ENCODE measurements around the gene AP3D1.
A peak's percentile ranks its signal among the peaks of the same experiment; 100 is the strongest.
"Not testable (repeated sequence)": the region's sequence is repeated elsewhere in the genome, so short reads cannot be mapped to it uniquely, and the experiment has no call there.

The AP3D1 gene

DNA sequence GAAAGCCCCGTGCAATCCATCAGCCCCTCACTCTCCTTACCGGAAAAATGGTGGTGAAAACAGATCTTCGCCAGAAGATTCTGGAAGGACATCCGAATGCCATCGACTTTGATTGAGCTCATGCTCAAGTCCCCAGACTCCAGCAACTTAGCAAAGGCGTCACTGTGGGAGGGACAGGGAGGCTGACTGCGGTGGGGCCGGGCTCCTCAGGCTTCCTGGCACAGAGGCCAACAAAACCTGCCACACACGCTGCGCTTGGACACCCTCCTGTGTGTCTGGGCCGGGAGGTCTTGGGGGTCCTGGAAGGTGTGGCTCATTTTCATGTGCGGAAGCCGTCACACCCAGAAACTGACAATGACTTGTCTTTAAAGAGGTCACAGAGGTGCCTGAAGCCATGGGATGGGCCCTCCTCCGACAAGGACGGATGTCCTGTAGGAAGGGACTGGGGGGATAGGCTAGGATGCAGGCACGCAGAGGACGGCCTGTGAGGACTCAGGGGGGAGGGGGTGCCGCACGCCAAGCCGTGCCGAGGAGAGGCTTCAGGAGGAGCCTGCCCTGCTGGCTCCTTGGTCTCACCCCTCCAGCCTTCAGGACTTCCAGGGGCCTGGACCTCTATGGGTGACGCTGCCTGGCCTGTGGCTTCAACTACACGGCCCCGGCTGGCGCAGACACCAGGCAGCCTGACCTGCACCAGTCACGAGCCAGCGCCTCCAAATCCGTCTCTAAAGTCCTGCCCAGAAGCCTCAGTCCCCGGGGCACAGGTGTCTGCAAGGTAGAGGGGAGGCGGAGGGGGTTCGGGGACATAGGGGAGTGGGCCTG, 42.1 kb downstream of the AP3D1 start:
- DNase-seq (ENCODE audit: low read depth), result no peak

DNA sequence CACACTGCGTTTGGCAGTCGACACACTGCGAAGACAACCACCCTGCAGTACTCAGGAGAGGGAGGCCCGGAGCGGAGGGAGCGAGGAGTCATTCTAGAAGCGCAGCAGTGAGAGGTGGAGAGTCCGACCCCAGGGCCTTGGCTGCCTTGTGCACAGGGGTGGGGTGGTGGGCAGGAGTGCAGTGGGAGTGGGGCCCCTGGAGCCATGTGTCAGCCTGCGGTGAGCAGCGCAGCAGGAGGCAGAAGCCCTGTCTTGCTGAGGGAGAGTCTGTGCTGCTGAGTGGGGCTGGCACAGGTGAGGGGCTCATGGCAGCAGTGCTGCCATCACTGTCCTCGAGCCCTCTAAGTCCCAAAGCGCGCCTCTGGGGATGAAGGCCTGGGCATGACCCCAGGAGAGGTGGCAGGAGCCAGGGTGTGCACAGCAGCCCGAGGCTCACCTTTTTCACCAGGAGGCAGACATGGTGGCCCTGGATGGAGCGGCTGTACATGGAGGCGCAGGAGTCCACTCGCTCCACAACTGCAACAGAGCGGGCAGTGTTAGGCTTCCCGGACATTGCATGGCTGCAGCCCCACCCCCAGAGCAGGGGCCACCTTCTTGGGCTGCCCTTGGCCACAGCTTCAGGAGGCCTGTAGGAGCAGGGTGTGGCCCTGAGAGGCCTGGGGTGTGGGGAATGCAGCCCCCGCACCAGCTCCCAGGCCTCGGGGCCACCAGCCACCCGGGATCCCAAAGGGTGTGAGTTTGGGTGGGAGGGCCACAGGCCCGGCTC, 42.9 kb downstream of the AP3D1 start:
- DNase-seq (ENCODE audit: low read depth), result no peak

DNA sequence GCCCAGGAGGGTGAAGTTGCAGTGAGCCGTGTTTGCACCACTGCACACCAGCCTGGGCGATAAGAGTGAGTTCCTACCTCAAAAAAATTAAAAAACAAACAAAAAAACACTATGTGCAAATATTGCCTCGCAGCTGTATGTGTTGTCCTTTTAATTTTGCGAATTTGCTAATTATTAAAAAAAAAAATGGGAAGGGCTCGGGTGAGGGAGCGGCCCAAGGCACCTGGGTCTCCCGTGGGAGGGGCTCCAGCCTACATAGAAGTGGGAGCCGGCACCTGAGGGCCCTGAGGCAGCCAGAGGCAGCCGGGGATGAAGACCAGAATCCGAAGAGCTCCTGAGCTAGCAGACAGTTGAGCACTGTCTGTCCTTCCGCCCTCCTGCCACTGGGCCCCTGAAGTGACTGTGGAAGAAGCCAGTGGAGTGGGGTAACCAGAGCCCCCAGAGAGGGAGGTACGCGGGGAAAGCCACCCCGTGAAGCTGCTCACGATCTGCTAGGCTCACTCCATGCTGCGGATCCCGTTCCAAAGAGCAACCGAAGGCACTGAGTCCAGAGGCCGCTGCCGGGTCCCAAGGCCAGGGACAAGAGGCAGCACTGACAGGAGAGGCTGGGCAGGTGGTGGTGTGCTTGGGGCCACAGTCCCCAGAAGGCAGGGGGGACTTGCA, 48.2 kb downstream of the AP3D1 start:
- DNase-seq (ENCODE audit: low read depth), result no peak

DNA sequence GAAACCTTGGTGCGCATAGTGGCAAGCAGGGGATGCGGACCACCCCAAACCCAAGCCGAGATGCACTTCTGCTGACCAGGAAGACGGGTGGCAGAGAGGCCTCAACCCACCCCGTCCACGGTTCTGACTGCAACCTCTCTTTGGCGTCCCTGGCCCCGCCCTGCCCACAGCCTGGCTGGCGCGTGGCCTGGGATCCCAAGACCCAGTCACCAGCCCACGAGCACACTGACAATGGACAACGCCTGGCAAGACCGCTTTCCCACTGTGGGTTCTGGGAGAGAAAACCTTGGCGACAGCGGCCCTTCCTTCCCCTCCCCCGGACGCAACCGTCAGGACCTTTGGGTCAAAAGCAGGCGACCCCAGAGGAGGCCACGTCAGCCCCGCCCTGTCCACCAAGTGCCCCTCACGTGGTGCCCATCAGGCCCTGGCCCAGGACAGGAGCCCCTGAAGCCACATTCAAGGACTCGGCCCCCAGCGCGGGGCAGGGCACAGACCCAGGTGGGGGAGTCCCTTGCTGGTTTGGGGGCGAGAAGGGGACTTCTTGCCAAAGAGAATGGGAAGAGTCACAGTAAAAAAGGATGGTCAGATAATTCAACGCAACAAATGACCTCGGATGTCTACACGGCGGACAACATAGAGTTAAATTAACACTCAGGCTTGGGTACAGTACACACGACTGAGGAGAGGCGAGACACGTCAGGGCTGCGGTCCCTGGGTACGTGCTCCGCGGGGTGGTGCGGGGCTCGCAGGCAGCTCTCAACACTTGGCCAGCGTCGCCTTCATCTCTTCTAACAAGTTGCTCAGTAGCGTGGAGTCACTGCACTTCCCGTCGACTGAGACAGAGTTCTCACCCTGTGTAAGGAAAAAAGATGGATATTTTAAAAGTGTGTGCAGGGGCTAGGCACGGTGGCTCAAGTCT, 49.7 kb downstream of the AP3D1 start:
- DNase-seq (ENCODE audit: low read depth), result no peak

DNA sequence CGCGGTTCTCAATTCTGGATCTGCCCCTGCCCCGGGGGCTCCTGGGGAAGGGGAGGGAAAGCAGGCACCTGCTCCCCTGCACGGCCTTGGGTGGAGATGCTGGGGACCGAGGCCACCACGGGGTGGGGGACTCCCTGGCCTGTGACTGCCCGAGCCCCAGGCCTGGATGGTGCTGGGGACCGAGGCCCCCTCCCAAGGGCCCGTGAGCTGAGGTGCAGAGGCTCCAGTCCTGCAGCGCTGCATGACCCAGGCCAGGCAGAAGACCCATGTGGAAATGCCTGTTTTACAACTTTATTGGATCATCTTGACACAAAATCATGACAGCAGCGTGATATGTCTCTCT, 50.7 kb downstream of the AP3D1 start:
- no peak for DNase-seq (ENCODE audit: low read depth)

DNA sequence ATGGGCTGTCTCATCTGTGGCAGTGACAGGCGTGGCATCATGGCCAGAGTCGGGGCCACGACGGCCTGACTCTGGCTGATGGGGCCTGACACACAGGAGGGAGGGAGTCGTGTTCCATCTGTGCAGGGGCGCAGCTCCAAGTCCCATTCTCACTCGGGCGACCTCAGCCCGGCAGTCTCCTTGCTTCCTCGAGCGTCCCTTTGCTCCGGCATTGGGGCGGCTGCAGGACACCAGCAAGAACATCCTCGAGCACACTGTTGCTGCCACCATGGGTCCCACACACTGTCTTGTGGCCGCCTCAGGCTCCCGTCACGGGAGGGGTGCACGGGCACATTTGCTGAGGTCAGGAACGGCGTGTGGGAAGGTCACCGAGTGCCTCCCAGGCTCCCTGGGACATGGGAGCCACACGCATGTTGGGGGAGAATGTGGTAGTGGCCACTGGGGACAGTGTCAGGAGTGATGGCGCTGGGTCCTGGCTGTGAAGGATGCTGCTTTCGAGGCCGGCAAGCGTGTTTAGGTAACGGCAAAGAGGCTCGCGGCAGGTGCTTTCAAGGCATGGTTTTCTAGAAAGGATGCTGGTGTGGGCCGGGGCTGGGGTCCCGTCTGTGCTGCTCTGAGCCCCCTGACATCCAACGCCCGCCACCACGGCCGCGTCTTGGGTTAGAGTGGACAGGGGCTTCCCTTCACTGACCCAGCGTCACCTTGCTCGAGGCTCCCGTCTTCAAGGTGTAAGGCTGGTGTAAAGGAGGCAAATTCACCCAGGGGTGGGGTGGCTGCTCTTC, 51.2 kb downstream of the AP3D1 start:
- DNase-seq (ENCODE audit: low read depth), result no peak

DNA sequence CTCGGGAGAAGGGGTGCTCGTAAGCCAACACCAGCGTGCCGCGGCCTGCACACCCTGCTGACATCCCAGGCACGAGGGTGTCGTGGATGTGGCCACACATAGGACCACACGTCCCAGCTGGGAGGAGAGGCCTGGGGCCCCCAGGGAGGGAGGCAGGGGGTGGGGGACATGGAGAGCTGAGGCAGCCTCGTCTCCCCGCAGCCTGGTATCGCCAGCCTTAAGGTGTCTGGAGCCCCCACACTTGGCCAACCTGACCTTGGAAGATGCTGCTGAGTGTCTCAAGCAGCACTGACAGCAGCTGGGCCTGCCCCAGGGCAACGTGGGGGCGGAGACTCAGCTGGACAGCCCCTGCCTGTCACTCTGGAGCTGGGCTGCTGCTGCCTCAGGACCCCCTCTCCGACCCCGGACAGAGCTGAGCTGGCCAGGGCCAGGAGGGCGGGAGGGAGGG, 52.3 kb downstream of the AP3D1 start:
- DNase-seq (ENCODE audit: low read depth), result no peak

DNA sequence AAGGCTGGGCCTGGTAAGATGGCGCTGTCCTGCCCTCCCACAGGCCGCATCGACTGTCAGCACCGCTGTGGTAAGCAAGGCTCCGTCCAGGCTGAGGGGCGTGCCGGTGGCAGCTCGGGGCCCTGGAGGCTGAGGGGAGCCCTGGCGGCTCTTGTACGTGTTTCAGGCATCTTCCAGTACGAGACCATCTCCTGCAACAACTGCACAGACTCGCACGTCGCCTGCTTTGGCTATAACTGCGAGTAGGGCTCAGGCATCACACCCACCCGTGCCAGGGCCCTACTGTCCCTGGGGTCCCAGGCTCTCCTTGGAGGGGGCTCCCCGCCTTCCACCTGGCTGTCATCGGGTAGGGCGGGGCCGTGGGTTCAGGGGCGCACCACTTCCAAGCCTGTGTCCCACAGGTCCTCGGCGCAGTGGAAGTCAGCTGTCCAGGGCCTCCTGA, 53.5 kb downstream of the AP3D1 start:
- no peak for DNase-seq (ENCODE audit: low read depth)

DNA sequence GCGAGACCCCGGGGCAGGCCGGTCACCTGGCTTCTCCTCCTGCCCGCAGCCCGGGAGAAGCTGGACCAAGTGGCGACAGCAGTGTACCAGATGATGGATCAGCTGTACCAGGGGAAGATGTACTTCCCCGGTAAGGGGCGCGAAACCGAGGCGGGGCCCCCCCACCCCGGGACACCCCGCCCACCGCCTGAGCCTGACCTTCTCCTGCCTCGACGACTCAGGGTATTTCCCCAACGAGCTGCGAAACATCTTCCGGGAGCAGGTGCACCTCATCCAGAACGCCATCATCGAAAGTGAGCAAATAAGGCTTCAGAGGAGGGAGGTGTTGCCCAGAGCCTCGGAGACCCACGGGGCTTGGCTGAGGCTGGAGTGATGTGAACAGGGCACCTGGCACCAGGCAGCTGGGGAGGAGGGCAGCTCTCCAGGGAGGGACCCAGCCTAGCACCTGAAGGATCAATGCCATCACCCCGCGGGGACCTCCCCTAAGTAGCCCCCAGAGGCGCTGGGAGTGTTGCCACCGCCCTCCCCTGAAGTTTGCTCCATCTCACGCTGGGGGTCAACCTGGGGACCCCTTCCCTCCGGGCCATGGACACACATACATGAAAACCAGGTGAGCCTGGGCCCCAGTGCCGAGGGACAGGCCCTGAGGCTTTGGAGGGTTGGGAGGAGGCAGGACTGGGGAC, 54.0 kb downstream of the AP3D1 start:
- no peak for DNase-seq (ENCODE audit: low read depth)

DNA sequence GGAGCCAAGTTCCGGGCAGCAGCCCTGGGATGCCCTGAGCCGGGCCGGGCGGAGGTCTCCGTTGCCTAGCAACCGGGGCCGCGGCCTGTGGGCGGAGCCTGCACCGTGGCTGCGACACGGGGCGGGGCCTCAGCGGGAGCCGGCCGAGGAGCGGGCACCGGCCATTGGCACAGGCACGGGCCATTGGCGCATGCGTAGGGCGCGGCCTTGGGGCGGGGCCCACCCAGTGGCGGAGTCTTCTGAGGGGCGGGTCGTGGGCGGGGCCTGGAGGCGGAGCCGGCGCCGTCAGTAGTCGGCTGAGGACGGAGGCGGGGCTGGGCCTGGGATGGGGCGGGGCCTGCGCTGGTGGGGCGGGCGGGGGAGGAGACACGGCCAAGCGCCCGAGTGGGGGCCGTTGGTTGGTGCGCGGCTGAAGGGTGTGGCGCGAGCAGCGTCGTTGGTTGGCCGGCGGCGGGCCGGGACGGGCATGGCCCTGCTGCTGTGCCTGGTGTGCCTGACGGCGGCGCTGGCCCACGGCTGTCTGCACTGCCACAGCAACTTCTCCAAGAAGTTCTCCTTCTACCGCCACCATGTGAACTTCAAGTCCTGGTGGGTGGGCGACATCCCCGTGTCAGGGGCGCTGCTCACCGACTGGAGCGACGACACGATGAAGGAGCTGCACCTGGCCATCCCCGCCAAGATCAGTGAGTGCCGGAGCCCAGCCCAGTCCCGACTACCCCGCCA, 54.7 kb downstream of the AP3D1 start, which contains the start of gene IZUMO4:
Gene IZUMO4, plus strand, starts transcription at position 436 of the 723 bp plus-strand sequence. Its CDS starts 31 bp downstream, at position 467.
- DNase-seq (ENCODE audit: low read depth), result peak; percentile 99

DNA sequence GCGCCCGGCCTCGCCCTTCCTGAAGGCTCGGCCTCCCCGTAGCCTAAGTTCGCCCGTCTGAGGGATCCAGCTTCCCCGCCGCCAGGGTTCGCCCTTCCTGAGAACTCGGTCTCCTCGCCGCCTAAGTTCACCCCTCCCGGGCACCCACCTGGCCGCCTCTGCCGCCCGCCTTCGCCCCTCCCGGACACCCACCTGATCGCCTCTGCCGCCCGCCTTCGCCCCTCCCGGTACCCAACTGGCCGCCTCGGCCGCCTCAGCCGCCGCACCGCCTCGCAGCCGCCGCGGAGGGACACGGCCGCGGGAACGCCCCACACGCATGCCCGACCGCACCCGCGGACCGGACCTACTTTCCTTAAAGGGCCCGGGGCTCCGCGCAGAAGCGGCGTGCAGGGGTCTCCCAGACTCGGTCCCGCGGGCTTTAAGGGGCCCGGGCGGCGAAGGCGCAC, 55.3 kb downstream of the AP3D1 start, which contains the start of gene MOB3A:
Gene MOB3A, minus strand, starts transcription at position 293 of the 446 bp plus-strand sequence. CDS start 17,766 bp downstream, outside the sequence.
- DNase-seq (ENCODE audit: low read depth), result peak; percentile 75

DNA sequence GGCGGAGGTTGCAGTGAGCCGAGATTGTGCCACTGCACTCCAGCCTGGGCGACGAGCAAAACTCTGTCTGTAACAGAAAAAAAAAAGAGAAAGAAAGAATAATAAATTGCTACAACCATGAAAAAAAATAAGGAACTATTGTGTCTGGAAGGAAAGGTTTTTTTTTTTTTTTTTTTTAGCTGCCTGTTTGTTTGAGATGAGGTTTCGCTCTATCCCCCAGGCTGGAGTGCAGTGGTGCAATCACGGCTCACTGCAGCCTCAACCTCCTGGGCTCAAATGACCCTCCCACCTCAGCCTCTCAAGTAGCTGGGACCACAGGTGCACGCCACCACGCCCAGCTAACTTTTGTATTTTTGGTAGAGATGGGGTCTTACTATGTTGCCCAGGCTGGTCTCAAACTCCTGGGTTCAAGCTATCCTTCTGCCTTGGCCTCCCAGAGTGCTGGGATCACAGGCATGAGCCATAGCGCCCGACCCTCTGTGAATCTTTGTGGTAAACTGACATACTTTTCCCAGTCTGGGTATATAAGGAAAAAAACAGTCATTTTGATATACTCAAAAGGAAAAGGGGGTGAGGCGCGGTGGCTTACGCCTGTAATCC, 59.3 kb downstream of the AP3D1 start:
- DNase-seq (ENCODE audit: low read depth), result not testable (repeated sequence)

DNA sequence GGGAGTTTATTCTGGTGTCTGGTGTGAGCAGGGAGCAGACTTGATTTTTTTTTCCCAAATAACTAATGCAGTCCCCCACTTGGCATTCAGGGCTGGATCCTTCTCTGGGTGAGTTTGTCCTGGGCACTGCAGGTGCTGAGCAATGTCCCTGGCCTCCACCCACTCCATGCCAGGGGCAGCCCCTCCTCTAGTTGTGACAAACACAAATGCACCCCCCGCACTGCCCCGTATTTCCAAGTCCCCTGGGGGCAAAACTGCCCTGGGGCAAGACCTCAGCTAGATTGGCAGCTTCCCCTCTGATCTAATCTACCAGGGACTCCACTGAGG, 61.7 kb downstream of the AP3D1 start:
- DNase-seq (ENCODE audit: low read depth), result no peak

DNA sequence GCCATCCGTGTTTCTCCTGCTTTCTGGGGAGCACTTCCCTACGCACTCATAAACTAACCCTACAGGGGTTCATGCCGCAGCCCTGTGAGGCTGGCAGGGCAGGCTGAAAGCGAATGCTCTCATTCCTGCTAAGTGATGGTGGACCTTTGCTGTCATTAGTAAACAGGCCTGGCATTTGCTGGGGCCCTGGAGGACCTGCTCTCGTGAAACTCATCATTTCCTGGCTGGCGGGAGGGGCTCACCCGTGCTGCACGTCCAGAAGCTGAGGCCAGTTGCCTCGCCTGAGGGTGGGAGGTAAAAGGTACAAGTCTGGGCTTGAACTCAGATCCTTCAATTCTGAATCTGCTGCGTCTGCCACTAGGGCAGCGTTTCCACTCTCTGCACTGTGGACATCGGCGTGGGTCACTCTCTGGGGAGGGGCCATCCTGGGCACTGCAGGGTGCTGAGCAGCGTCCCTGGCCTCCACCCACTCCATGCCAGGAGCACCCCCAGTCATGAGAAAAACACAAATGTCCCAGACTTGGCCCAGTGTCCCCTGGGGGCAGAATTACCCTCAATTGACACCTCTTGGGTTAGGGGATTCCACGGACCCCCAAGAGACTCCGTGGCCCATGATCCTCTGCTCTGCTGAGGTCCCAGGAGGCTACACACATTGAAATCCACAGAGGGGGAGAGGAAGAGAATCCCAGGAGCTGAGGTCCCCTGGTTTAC, 62.2 kb downstream of the AP3D1 start:
- DNase-seq (ENCODE audit: low read depth), result no peak

DNA sequence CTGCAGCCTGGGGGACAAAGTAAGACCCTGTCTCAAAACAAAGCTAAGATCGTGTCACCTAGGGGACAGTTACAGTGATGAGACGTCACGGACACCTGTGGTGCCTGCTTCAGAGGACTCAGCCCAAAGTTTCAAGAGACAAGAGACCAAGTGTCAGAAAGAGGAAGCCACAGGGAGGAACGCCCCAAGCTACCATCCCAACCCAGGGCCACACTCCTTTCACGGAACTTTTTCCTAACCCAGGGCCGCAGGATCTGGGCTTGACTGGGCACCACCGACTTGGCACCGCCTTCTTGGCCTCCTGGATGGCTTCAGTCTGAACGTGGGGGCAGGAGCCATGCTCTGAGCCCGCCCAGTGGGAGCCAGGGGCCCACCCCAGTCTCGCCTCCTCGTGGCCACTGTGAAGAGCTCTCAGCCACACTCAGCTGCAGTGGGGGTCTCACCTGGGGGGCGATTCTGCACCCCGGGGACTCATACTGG, 63.7 kb downstream of the AP3D1 start:
- no peak for DNase-seq (ENCODE audit: low read depth)

DNA sequence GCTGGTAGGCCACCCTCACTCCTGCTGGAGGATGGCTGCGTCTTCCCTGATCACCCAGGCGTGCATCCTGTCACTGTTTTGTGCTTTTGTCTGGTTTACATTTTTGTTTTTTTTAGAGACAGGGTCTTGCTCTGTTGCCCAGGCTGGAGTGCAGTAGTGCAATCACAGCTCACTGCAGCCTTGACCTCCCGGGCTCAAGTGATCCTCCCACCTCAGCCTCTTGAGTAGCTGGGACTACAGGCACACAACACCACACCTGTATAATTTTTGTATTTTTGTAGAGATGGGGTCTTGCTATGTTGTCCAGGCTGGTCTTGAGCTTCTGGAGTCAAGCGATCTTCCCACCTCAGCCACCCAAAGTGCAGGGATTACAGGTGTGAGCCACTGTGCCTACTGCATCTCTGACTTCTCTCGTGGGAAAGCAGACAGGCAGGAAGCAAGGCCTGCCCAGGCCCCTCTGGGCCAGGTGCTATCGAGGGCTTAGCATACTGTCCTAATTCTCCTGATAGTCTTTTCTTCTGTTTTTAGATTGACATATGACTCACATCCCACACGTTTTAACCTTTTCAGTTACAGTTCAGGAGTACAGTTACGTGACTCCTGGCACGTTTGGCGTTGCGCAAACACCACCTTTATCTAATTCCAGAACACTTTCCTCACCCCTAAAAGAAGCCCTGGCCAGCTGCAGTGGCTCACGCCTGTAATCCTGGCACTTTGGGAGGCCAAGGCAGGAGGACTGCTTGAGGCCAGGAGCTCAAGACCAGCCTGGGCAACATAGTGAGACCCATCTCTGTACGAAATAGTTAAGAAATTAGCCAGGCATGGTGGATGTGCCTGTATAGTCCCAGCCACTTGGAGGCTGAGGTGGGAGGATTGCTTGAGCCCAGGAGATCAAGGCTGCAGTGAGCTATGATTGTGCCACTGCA, 64.4 kb downstream of the AP3D1 start:
- not testable (repeated sequence) for DNase-seq (ENCODE audit: low read depth)

All from stimulated activated CD8-positive, alpha-beta memory T cell treated with anti-CD3 and anti-CD28 coated beads, Interleukin-12 subunit alpha, Interleukin-12 subunit beta, amount 100 ng/mL, for 1 hour (primary cell).